ENCODE results near the gene PNISR.

DNA sequence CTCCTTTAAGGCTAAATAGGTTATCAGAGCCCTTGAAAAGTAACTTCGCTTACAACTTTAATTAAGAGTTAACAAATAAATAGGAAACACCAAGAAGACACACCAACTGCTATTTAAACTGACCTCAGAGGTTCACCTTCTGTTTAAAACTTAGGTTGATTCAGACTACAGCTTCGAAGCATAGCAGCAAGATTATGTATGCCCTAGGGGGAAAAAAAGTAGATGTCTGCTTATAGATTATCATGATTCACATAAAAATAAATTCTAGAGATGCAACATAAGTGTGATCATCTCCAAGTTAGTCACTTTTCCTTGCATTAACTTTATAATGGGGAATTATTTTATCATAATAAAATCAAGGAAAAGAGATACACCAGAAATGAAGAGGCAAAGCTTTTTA is 8.9 kb downstream of the PNISR start:
- TF ChIP-seq, protein P1, sequence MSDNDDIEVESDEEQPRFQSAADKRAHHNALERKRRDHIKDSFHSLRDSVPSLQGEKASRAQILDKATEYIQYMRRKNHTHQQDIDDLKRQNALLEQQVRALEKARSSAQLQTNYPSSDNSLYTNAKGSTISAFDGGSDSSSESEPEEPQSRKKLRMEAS (IDR thresholded peaks at IDR 0.05), result no peak
- TF ChIP-seq RAD21 (IDR thresholded peaks at IDR 0.05; ENCODE audit: low read depth) (no peak), CEBPB (IDR thresholded peaks at IDR 0.05) (no peak), EP300 (IDR thresholded peaks at IDR 0.05; ENCODE audit: borderline replicate concordance) (no peak), TCF12 (IDR thresholded peaks at IDR 0.05; ENCODE audit: low read depth) (no peak), YY1 (IDR thresholded peaks at IDR 0.05; ENCODE audit: low read depth) (no peak), TAF1 (IDR thresholded peaks at IDR 0.05; ENCODE audit: low read depth) (no peak), CREB1 (IDR thresholded peaks at IDR 0.05; ENCODE audit: low read depth) (no peak), FOXM1 (IDR thresholded peaks at IDR 0.05; ENCODE audit: borderline replicate concordance, low read depth) (no peak), TEAD4 (IDR thresholded peaks at IDR 0.05) (no peak), EGR1 (IDR thresholded peaks at IDR 0.05) (no peak), NFIC (IDR thresholded peaks at IDR 0.05) (no peak)
- TF ChIP-seq, protein P2, sequence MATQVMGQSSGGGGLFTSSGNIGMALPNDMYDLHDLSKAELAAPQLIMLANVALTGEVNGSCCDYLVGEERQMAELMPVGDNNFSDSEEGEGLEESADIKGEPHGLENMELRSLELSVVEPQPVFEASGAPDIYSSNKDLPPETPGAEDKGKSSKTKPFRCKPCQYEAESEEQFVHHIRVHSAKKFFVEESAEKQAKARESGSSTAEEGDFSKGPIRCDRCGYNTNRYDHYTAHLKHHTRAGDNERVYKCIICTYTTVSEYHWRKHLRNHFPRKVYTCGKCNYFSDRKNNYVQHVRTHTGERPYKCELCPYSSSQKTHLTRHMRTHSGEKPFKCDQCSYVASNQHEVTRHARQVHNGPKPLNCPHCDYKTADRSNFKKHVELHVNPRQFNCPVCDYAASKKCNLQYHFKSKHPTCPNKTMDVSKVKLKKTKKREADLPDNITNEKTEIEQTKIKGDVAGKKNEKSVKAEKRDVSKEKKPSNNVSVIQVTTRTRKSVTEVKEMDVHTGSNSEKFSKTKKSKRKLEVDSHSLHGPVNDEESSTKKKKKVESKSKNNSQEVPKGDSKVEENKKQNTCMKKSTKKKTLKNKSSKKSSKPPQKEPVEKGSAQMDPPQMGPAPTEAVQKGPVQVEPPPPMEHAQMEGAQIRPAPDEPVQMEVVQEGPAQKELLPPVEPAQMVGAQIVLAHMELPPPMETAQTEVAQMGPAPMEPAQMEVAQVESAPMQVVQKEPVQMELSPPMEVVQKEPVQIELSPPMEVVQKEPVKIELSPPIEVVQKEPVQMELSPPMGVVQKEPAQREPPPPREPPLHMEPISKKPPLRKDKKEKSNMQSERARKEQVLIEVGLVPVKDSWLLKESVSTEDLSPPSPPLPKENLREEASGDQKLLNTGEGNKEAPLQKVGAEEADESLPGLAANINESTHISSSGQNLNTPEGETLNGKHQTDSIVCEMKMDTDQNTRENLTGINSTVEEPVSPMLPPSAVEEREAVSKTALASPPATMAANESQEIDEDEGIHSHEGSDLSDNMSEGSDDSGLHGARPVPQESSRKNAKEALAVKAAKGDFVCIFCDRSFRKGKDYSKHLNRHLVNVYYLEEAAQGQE (IDR thresholded peaks at IDR 0.05; ENCODE audit: low read depth), result no peak
- TF ChIP-seq, protein P3, sequence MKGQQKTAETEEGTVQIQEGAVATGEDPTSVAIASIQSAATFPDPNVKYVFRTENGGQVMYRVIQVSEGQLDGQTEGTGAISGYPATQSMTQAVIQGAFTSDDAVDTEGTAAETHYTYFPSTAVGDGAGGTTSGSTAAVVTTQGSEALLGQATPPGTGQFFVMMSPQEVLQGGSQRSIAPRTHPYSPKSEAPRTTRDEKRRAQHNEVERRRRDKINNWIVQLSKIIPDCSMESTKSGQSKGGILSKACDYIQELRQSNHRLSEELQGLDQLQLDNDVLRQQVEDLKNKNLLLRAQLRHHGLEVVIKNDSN (IDR thresholded peaks at IDR 0.05), result no peak

Measured in Ishikawa (cell line).